NOMO-1 treated with DMSO at 0.1 percent for 48 hours (cell line): ENCODE data around the gene WWC1.

Source experiments
- DNase-seq: peaks from one replicate; lab custom pipeline; 2025; ENCODE audit not compliant: unreplicated experiment; lab: John Stamatoyannopoulos, UW

Gene WWC1

DNA sequence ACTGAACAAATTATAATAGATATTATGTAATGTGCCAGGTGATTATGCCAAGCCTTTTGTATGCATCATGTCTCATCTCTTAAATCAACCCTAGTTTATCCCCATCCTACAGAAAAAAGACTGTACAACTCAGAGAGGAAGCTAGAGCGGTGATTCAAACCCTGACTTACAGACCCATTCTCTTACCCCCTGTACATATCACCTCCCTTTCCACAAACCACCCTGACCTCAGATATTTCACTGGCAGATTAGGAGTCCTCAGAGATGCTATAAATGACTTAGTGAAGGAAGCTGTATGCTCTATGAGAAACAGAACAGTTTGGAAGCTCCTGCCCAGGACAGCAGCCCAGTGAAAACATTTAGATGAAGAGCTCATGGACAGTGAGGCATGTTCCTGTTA lies 115.8 kb downstream of the WWC1 start:
- DNase-seq = no peak

- no peak for DNase-seq
These were observed 117.3 kb downstream of the WWC1 start for GRCh38 chr5:168408561-168409305.

DNA sequence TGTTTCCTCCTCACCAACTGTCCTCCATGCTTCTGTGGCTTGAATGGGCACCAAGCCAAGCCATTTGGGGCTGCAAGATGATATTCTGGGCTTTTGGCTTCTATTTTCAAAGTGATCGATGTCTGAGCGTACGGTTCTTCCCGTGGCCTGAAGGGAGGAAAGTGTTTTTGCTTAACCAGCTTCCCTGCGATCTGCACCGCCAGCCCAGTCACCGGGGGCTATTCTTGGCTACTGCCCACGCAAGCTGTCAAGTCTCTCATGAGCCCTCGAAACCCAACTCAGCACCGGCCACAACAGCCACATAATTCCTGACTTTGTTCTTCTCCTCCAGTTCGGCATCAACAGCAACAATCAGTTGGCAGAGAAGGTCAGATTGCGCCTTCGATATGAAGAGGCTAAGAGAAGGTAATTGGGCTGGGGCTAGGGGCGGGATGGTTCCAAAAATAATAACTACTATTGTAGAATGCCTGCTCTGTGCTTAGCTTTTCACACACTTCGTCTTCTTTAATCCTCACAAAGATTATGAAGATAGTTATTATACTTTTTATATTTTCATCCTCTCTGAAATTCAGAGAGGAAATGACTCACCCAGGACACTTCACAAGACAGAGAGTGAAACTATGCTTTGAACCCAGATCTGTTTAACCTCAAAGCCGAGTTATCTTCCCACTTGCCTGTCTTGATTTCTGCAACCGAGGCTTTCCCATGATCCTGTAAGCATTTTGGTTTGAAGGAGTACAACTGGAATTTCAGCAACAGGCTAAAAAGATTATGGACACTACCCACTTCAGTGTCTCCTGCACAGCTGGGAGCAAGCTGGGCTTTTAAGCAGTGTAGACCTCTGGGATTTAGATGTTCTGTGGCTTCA lies 118.4 kb downstream of the WWC1 start:
- DNase-seq = peak; percentile 25

- no peak for DNase-seq
These were observed 120.4 kb downstream of the WWC1 start for GRCh38 chr5:168411871-168412270.

DNA sequence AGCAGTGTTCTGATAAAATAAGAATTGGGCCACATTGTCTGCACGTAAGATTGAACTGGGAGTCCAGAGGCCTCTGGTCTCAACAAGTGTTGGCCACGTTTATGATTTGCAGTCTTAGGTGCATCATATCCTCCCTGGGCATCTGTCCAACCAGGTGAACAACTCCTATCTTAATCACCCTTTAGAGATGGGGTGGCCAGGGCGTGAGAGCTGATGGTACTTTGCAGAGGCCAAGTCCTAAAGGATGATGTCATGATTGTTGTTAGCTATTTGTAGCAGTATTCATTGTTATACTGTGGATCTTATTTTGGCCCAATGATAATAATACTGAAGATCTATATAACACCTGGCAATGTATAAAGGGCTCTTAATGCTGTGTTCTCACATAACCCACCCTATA lies 121.6 kb downstream of the WWC1 start:
- no peak for DNase-seq

DNA sequence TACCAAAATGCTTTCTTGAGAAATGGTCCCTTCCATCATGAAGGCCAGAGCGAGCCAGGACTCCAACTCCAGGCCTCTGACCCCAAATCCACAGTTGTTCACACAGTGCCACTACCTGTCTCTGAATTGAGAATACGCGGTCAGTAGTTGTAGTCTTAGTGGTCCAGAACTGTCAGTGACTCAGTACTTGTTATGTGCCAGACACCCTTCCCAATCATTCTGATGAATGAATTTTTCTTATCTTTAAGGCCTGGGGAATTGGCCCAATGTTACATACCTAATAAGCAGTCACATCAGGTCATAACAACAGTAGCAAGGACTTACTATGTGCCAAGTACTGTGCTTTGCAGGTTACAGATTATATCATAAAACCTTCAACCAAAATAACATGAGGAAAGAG lies 122.2 kb downstream of the WWC1 start:
- no peak for DNase-seq

- DNase-seq = no peak
These were observed 124.0 kb downstream of the WWC1 start for GRCh38 chr5:168415401-168415800.

GRCh38 chr5:168415971-168416370 lies 124.5 kb downstream of the WWC1 start:
- no peak for DNase-seq

DNA sequence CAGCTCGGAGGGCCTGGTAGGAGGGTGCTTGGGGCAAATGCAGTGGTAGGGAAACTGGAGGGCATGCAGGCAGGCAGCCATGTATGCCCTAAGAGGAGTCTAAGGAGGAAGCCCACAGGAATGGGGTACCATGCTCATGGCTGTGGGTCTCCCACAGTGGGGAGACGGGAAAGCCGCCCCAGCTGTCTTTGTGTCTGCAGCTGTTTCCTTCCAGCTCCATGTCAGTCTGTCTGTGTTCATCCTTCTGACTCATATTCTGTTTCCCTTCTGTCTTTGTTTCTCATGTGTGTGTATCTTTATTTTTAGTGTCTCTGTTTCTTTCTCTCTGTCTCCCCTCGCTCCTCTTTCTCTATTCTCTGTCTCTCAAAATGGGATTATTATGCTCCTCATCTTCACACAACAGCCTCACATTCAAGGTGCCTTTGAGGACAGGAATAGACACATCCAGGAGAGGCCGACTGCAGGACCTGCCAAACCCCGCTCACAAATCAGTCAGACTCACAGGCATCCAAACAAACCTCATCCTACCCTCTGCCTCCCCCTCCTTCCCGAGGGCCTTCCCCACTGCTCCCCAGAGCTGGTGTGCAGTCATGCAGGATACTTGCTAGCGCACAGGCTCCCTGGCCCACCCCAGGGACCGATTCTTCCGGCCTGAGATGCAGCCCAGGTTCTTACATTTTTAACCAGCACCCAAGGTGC lies 126.4 kb downstream of the WWC1 start:
- no peak for DNase-seq

- DNase-seq = no peak
These were observed 129.0 kb downstream of the WWC1 start for GRCh38 chr5:168420461-168420860.

DNA sequence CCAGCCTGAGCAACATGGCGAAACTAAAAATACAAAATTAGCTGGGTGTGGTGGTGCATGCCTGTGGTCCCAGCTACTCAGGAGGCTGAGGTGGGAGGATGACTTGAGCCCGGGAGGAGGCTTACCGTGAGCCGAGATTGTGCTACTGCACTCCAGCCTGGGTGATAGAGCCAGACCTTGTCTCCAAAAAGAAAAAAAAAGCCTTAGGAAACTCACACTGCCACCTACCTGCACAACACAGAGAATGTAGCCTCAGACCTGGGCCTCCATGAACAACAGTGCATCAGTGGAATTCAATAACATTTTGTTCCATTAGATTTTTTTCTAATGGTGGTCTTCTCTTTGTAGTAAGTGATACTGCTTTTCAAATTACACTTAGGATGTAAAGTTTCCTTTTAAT lies 131.0 kb downstream of the WWC1 start:
- DNase-seq = no peak

DNA sequence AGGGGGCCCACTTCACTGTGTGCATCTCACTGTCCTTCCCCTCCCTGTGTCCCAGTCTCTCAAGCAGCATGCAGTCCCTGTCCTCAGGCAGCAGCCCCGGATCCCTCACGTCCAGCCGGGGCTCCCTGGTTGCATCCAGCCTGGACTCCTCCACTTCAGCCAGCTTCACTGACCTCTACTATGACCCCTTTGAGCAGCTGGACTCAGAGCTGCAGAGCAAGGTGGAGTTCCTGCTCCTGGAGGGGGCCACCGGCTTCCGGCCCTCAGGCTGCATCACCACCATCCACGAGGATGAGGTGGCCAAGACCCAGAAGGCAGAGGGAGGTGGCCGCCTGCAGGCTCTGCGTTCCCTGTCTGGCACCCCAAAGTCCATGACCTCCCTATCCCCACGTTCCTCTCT lies 132.0 kb downstream of the WWC1 start:
- no peak for DNase-seq

DNA sequence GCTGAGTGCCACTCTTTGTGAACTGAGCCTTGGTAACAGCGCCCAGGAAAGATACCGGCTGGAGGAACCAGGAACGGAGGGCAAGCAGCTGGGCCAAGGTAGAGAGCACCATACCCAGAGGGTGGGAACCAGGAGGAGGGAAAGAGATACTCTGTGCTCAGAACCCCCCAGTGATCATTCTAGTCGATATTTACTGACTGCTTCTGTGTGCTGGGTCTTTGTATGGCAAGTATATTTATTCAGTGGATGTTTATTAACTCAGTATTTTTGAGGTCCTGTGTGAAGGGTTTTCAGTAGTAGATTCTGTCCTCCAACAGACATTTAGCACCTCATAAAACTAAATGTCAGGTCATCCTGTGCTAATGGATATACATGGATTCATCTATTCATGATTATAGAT lies 132.5 kb downstream of the WWC1 start:
- no peak for DNase-seq

GRCh38 chr5:168424594-168425323 lies 133.3 kb downstream of the WWC1 start:
- no peak for DNase-seq

DNA sequence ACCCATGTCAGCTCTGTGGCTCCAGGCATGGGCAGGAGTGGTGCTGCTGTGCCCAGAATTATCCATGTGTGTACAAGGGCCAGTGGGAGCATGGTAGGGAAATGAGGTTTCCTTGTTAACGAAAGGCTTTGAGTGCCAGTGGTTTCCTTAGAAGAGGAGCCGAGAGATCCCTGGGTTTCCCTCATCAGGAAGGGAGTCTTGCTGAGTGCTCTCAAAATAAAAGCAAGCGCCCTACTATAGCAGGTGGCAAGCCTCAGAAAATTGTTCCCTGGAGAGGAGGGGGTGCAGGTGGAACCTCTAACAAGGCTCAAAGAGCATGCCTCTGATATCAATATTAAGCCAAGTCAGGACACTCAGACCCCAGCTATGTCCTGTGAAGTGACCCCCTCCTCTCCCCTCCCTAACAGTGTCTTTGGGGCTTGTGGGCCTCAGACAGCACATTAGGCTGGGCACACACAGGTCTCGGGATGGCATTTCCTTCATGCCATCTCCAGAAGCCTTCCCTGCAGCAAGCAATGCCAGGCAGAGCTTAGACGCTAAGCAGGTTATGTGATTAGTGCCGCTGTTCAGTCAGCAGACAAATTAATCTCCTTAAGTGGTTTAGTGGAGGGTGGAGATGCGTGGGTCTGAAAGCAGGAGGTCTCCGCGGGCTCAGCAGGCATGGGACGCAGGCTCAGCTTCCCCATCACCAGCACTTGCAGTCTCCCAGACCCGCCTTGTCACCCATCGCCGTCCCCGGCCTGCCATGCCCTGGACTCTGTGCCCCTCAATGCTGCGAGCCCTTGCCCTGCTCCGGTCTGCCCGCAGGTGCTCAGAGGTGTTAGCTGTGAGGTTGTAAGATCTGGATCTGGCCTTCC lies 134.8 kb downstream of the WWC1 start:
- no peak for DNase-seq

GRCh38 chr5:168426864-168427172 lies 135.4 kb downstream of the WWC1 start:
- DNase-seq = no peak

GRCh38 chr5:168427224-168427623 lies 135.8 kb downstream of the WWC1 start:
- DNase-seq = no peak

DNA sequence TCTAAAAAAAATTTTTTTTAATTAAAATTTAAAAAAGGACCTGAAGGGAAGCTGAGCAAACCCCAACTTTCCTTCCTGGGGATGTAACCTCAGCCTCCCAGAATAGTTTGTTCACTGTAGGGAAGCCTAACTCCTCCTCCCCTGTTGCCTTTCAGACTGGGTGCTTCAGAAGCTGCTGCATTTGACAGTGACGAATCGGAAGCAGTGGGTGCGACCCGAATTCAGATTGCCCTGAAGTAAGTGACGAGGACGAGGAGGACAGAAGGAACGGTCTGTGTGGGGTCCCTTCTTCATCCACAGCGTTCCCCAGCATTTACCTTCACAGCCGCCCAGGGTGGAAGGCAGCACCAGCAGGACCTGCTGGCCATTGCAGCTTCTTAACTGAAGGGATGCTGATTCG lies 137.1 kb downstream of the WWC1 start:
- no peak for DNase-seq

- DNase-seq = no peak
These were observed 138.9 kb downstream of the WWC1 start for GRCh38 chr5:168430296-168430695.

GRCh38 chr5:168432903-168433302 lies 141.5 kb downstream of the WWC1 start:
- no peak for DNase-seq
